Measurements from ENCODE around the gene RAD18.

Gene RAD18, protein sequence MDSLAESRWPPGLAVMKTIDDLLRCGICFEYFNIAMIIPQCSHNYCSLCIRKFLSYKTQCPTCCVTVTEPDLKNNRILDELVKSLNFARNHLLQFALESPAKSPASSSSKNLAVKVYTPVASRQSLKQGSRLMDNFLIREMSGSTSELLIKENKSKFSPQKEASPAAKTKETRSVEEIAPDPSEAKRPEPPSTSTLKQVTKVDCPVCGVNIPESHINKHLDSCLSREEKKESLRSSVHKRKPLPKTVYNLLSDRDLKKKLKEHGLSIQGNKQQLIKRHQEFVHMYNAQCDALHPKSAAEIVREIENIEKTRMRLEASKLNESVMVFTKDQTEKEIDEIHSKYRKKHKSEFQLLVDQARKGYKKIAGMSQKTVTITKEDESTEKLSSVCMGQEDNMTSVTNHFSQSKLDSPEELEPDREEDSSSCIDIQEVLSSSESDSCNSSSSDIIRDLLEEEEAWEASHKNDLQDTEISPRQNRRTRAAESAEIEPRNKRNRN

DNA sequence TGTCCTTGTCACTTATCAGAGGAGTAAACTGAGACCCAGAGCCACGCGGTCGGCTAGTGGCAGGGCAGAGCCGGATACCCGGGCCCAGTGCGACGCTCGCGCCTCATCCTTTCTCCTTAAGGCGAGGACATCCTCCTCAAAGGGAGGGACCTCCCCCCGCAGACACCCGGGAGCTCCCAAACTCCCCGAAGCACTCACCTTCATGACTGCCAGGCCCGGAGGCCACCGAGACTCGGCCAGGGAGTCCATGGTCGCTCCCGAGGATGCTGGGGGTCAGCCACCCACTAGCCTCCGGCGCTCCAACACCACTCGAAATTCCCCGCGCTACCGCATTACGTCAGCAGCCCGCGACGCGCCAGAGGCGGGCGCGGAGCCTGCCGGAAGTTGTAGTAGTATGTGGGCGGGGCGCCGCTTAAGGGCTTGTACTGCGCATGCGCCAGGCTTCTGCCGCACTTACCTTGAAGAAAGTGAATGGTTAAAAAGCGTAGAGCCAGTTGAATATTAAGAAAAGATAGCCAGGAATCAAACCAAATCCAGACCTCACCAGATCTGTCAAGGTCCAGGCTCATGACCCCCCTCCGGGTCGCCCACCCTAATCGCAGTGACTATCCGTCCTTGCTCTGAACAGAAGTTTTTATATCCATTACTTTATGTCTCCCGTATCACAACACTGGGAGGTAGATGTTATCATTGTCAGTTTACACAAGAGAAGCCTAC lies at the start of gene RAD18:
RAD18 (minus strand) TSS at position 336 of the 717 bp plus-strand sequence; CDS start at position 249, 87 bp downstream.
- peak; percentile 73 for FAIRE-seq

GRCh38 chr3:9012521-9012920 lies 49.2 kb upstream of the RAD18 start:
- FAIRE-seq: no peak

- no peak for FAIRE-seq
Measured at GRCh38 chr3:9009976-9010545, 46.8 kb upstream of the RAD18 start.

DNA sequence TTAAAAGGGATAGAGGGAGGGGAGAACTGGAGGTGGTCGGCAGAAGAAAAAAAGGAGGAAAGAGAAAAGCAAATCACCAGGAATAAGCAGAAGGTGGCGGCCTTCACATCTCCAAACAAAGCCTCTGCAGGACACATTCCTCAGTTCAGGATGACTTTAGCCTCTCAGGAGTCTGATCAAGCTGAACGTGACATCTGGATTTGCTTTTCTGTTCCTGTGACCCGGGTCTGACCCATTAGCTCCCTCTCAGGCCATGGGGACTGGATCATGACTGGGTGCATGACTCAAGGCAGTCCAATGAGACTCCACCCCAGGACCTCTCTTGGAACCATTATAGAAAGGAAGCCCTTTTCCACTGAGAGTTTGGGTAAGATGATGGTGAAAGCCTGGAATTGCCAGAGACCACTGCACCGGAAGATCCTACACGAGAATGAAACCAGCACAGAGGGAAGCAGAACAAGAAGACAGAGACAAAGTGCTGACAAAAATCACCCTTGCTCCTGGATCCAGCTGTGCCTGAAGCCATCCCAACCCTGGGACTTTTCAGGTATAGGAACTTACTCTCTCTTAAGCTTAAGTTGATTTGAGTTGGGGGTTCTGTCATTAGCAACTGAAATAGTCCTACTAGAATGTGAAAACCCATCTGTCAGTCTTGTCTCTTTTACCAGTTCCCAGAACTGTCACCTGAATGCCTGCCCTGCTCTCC lies 45.4 kb upstream of the RAD18 start:
- FAIRE-seq: no peak

DNA sequence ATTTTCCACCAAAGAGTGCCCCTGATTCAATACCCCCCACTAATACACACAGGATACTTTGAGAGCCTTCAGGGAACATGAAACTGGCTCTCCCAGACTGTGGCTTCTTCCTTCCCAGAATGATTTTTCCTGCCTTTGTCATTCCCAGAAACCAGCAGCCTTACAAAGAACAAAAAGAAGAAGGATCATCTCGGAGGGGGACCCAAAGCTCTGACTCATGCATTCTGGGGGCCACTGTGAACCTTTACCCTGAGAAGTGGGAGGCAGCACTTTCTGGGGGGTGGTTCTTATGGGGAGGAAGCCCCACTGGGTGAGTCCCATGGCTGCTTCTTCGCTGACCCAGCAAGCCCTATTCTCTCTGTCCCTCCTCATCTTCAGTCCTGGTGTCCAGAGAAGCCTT lies 44.7 kb upstream of the RAD18 start:
- FAIRE-seq: no peak

DNA sequence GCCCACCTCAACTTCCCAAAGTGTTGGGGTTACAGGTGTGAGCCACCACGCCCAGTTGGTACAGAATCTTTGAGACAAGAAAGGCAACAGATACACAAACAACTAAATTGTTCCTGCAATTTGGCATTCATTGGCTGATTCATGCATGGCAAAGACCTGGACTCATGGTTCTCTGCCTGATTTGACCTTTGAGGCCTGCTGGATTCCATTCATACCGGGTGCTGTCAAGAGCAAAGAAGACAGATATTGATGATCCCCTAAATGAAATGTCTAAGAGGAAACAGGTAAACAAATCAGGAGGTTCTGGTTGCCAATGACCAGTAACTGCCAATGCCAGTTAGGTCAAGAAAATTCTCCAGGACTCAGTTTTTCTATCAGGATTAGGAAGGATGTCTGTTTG lies 43.9 kb upstream of the RAD18 start:
- no peak for FAIRE-seq

DNA sequence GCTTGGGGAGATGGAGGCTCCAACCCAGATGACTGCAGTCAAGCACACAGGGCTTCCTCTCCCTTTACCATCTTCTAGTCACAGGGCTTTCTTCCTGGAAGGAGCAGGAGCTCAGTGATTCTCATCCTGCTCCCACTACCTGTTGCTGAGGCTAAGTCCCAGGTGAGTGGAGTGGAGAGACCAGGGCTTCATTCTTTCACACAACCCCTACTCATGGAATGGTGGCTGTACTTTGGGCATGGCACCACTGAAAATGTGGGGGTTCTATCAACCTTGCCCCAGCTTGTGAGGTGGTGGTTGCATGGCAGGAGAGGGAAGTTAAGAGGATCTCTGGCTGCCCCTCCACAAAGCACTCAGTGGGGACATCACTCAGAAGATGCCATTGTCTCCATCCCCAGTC lies 36.8 kb upstream of the RAD18 start:
- no peak for FAIRE-seq

DNA sequence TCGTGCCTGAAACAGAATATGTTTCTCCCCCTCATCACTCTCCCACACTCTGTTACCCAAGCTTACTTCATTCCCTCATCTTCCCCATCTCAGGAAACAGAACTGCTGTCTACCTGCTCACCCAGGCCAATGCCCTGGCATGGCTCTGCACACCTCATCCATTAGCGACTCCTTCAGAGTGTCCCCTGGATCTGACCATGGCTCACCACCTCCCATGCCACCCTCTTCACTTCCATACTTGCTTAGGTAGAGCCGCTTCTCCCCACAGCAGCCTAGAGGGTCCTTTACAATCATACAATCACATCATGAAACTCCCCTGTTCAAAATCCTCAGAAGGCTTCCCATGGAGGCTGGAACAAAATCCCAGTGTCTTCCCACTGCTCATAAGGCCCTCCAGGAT lies 33.9 kb upstream of the RAD18 start:
- no peak for FAIRE-seq

DNA sequence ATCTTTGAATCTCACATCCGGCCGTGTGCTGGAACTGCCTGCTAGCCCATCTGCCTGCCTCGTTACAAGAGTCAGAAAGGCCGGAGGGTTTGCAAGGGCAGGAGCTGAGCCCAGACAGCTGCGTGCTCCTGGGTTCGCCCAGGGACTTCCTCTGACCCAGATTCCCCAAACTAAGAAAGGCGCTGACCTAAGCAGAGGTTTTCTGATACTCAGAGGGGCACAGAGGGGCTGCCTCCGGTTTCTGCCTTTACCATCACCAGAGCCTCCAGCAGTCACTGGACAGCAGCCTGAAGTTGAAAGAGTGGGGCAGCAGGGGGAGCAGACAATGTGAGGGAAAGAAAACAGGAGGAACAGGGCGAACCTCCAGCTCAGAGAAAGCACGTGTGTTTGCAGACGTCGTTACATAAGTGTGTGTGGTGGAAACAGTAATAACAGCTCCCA lies 33.4 kb upstream of the RAD18 start:
- FAIRE-seq: no peak

GRCh38 chr3:8996216-8996615 lies 32.9 kb upstream of the RAD18 start:
- no peak for FAIRE-seq

DNA sequence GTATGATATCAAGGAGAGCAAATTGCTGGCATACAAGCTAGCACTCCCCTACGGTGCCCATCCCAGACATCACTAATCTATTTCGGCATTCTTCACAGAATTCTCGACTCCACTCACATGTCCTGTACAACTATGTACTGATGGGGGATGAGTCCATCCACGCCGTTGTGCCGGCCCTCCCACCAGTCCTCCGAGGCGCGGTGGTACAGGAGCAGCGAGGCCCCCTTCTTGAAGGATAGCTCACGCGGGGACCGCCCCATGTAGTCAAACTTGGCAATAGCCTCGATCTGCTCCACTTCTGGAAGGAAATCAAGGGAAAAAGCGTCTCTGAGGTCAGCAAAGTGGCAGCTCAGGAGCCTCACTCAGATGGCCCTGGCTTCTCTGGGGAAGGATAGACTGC lies 31.0 kb upstream of the RAD18 start:
- no peak for FAIRE-seq

- no peak for FAIRE-seq
Measured at GRCh38 chr3:8993331-8993730, 30.1 kb upstream of the RAD18 start.

DNA sequence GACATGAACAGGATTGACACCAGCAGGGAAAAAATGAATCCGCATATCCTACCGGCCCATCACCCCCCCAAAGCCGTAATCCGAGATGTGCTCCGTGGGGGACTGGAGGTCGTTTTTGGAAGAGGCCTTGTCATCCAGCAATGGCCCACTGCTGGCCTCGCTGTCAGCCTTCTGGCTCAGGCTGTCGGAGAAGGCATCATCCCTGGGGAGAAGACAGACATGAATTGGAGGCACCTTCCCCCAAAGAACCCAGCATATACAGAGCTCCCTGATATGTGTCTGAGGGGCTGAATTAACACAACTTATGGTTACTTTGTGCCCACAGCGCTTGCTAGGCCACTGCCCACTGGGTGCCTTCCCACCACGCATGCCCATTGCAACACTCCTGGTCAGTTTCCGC lies 29.6 kb upstream of the RAD18 start:
- no peak for FAIRE-seq

- no peak for FAIRE-seq
Measured at GRCh38 chr3:8992199-8992598, 28.9 kb upstream of the RAD18 start.

GRCh38 chr3:8990266-8991215 lies 27.3 kb upstream of the RAD18 start:
- FAIRE-seq: no peak

GRCh38 chr3:8988791-8989558 lies 25.7 kb upstream of the RAD18 start:
- FAIRE-seq: no peak

DNA sequence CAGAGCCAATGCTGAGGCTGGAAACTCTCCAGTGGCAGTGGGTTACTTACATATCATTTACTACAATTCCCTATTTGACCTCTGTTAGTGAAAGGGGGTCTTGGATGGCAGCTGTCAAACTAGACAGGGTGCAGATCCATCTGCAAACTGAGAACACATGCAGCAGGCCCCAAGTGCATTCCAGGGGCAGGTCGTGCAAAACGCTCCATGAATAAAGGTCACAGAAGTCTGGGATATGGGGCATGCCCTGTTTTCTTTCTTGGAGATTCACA lies 25.0 kb upstream of the RAD18 start:
- no peak for FAIRE-seq

DNA sequence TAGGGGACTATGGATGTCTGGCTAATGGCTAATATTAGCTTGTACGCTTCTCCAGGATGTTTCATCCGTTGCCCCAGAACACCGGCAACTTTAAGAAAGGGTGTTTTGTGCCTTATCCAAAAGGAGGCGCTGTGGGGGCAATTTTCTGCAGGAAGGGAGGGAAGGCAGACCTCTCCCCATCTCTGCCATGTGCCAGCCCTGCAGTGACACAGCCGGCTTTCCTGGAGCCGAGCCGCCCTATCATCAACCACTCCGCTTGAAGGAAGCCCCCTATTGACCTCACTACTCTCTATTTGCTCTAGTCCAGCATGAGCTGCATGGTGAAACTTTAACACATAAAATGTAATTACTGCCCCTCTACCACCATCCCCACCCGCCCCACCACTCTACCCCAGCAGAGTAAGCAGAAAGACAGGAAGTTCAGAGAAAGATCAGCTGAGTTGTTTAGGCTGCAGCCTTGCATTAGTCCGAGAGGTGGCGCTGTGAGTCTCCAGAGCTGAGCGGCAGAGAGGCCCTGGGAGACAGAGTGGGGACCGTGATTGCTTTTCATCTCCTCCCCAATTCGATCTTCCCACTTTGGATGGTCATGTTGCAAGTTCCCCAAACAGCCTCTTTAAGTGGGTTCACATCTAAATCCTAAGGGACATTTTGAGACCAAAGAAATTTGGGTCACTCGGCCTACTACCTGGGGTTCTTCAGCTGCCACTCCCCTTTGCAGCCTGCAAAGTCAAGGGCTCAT lies 24.5 kb upstream of the RAD18 start:
- no peak for FAIRE-seq

GRCh38 chr3:8987226-8987625 lies 24.0 kb upstream of the RAD18 start:
- no peak for FAIRE-seq

DNA sequence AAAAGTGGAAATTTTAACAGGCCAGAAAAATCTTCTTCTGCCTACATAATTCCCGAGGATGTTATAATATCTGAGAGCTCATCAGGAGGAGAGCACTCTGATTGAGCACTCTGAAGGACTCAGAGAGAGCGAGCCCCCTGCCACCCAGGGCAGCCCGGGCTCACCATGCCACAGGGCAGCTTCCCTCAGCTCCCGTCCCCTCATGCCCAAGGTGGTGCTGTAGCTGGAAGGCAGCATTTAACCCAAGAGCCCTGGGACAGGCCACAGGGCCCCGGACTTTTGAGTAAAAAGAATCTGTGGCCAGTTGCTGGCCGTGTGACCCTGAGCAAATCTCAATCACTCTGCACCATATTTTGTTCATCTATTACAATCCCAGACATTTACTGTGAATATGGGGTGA lies 23.5 kb upstream of the RAD18 start:
- no peak for FAIRE-seq

- no peak for FAIRE-seq
Measured at GRCh38 chr3:8985876-8986275, 22.6 kb upstream of the RAD18 start.
